Cardiac fibroblast (primary cell): Measurements from ENCODE around the gene TCIRG1.

Experiments used
- DNase-seq, 2 donors: peaks; one replicate each; pipeline versions ENCODE4 v3.0.0 to v3.0.0-alpha.2; 2010; ENCODE audit warnings: low read depth in 2 of 2
- H3K4me3 ChIP-seq, 2 donors: replicated peaks in 1 of 2; 1 replicate in 1 of 2; 2 replicates in 1 of 2; pipeline ENCODE4 v1.5.1; 2011; ENCODE audit warnings: low read depth in 2 of 2, low read length in 2 of 2, mild to moderate bottlenecking in 2 of 2, moderate library complexity in 1 of 2
- CTCF ChIP-seq: IDR thresholded peaks from one replicate; pipeline ENCODE4 v1.5.1; 2011; ENCODE audit warnings: low read depth, mild to moderate bottlenecking, low read length, inconsistent platforms

Gene TCIRG1

GRCh38 chr11:68077617-68078582, 39.1 kb downstream of the TCIRG1 start:
- no peak overlapping the region for H3K4me3 ChIP-seq
- TF ChIP-seq CTCF = no peak
- DNase-seq = no peak

- no peak for DNase-seq
- H3K4me3 ChIP-seq = no peak overlapping the region
- TF ChIP-seq CTCF = no peak
Observed at GRCh38 chr11:68080860-68081259, 42.0 kb downstream of the TCIRG1 start.

GRCh38 chr11:68081691-68082090, 42.9 kb downstream of the TCIRG1 start:
- DNase-seq = no peak
- TF ChIP-seq CTCF = no peak
- no peak overlapping the region for H3K4me3 ChIP-seq

- no peak for TF ChIP-seq CTCF
- no peak for DNase-seq
- H3K4me3 ChIP-seq = no peak overlapping the region
Observed at GRCh38 chr11:68082481-68082880, 43.7 kb downstream of the TCIRG1 start.

- no peak overlapping the region for H3K4me3 ChIP-seq
- no peak for DNase-seq
- TF ChIP-seq CTCF = no peak
Observed at GRCh38 chr11:68083517-68083916, 44.7 kb downstream of the TCIRG1 start.

- no peak for TF ChIP-seq CTCF
- no peak for DNase-seq
- no peak overlapping the region for H3K4me3 ChIP-seq
Observed at GRCh38 chr11:68089679-68090078, 50.9 kb downstream of the TCIRG1 start.
